Measurements from ENCODE around the gene TDRD9. TPM values are rescaled to one million over a fixed set of nuclear protein-coding genes. Genes with fewer than 3 reads are reported as not detected.

TDRD9 gene
- total and polyA plus RNA-seq, 2 of the 4 experiments (the other 2 are of a cell fraction): 0.07 to 0.18 TPM

DNA sequence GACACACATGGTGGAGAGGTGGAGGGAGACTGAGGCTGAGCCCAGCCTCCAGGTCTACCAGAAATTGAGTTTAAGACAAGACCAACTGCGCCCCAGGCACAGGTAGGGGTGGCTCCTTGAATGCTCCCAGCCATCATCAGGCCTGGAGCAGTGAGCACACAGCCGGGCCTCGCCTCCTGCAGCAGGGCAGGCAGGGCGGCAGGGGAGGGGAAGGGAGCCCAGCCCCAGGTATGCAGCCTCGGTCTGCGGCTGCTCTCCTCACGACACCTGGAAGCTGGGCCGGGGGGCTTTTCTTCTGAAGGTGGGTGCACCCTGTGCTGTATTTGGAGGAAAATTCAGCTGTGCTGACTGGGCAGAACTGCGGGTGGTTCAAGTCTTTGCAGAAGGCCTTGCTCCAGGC, 29.5 kb upstream of the TDRD9 start (continued):
- TF ChIP-seq MAZ (IDR thresholded peaks at IDR 0.05; ENCODE audit: borderline replicate concordance, low read depth, low read length) (no peak), USF2 (IDR thresholded peaks at IDR 0.05; ENCODE audit: low read depth, low read length) (no peak)

GRCh38 chr14:103899316-103899715, 28.9 kb upstream of the TDRD9 start:
- H3K79me1 ChIP-seq (ENCODE audit: low read depth in 1 of 2, low read length in 2 of 2): no peaks in the 10 kb centered on the region
- no peak overlapping the region for H3K27ac ChIP-seq (ENCODE audit: insufficient read depth, low read length)
- ATAC-seq (ENCODE audit: low read depth): no peak
- H2BK120ac ChIP-seq (ENCODE audit: low read depth, low read length): no peak overlapping the region
- dilution Hi-C loops (cut with HindIII; ENCODE audit: low sequenced_read_pairs, unreplicated experiment): no loop called here
- no peak overlapping the region for H3K4ac ChIP-seq (ENCODE audit: low read depth, low read length)
- H4K5ac ChIP-seq (ENCODE audit: low read depth, low read length): no peak overlapping the region
- ChIA-PET POLR2A (ENCODE audit: unreplicated experiment) (no interaction called here), CTCF (interaction anchor here (1.2 kb wide), 1 partner anchor 14 kb away, joined by 5 read pairs; no protein-coding TSS in a partner anchor)
- TF ChIP-seq RAD21 (IDR thresholded peaks at IDR 0.05; ENCODE audit: low read length) (no peak), ELK1 (IDR thresholded peaks at IDR 0.05; ENCODE audit: borderline replicate concordance, low read depth, low read length) (no peak), MAFK (IDR thresholded peaks at IDR 0.05; ENCODE audit: low read depth, low read length) (no peak), SMC3 (IDR thresholded peaks at IDR 0.05; ENCODE audit: low read depth, low read length) (no peak), POLR2A (IDR thresholded peaks at IDR 0.05; ENCODE audit: low read depth, low read length) (no peak), CTCF (conservative IDR thresholded peaks at IDR 0.05; ENCODE audit: low read depth, low read length) (no peak), RCOR1 (IDR thresholded peaks at IDR 0.05; ENCODE audit: insufficient replicate concordance, low read length) (no peak), CHD1 (IDR thresholded peaks at IDR 0.05; ENCODE audit: low read depth, low read length) (no peak), MXI1 (IDR thresholded peaks at IDR 0.05; ENCODE audit: borderline replicate concordance, low read depth, low read length) (no peak), BHLHE40 (IDR thresholded peaks at IDR 0.05; ENCODE audit: low read depth, low read length) (no peak), RFX5 (IDR thresholded peaks at IDR 0.05; ENCODE audit: low read depth, low read length) (no peak)
- no peak overlapping the region for H3K14ac ChIP-seq (replicated peaks; ENCODE audit: low read depth, low read length)
- BruUV-seq (replicated peaks): no TSS peak
- no peak overlapping the region for H3K4me2 ChIP-seq (ENCODE audit: low read depth, low read length)
- intact Hi-C loops (cut with micrococcal nuclease): no loop called here
- H2BK5ac ChIP-seq (ENCODE audit: low read depth, low read length, poor library complexity, severe bottlenecking): no peak overlapping the region
- no peak overlapping the region for H2BK20ac ChIP-seq (ENCODE audit: low read depth, low read length)
- no peak overlapping the region for H2BK15ac ChIP-seq (ENCODE audit: low read depth, low read length)
- H4K20me1 ChIP-seq (ENCODE audit: insufficient read depth, low read length): no peaks in the 10 kb centered on the region; the same call in 1 of the 2 replicates
- no peaks in the 10 kb centered on the region for H3K36me3 ChIP-seq (ENCODE audit: control insufficient read depth, insufficient read depth, low read length)
- no peak overlapping the region; the same call in 1 of the 2 replicates for H3K56ac ChIP-seq (ENCODE audit: extremely low read depth, insufficient read depth, low read length)
- H3K18ac ChIP-seq (ENCODE audit: low read depth, low read length): no peak overlapping the region
- H3K9ac ChIP-seq (ENCODE audit: low read depth, low read length): no peak overlapping the region
- in situ Hi-C loops (cut with MboI; ENCODE audit: low sequenced_read_pairs): no loop called here
- H2AFZ ChIP-seq (replicated peaks; ENCODE audit: low read length, poor library complexity): no peak overlapping the region
- H3K9me3 ChIP-seq (ENCODE audit: control insufficient read depth, insufficient read depth, low read length): 0 out of 2 replicates have a peak, but pooled peaks cover 2% of the 10 kb centered on the region
- 73% methylated on average over 5 of the region's 13 CpGs; no CpG with 5 or more reads in 1 of the 2 experiments for WGBS, 2 experiments (ENCODE audit: extremely low coverage in 2 of 2, insufficient read length in 1 of 2)
- peaks cover 2% of the 10 kb centered on the region for H3K27me3 ChIP-seq (ENCODE audit: control insufficient read depth, insufficient read depth, low read length)
- no peak overlapping the region for H2AK9ac ChIP-seq (replicated peaks; ENCODE audit: low read depth, low read length, poor library complexity)
- H3K23ac ChIP-seq (ENCODE audit: low read depth, low read length): no peak overlapping the region
- no peak overlapping the region for H4K8ac ChIP-seq (ENCODE audit: low read depth in 2 of 2, low read length in 2 of 2)
- H3K4me3 ChIP-seq (ENCODE audit: insufficient read depth, low read depth, low read length): no peak overlapping the region
- H2AK5ac ChIP-seq (ENCODE audit: low read depth, low read length): no peak overlapping the region
- H3K4me1 ChIP-seq (ENCODE audit: control insufficient read depth, insufficient read depth, low read length): no peaks in the 10 kb centered on the region
- H3K9me1 ChIP-seq (ENCODE audit: insufficient read depth, low read length): no peaks in the 10 kb centered on the region
- DNase-seq: no peak
- no peak overlapping the region for H4K91ac ChIP-seq (ENCODE audit: insufficient read depth, low read depth, low read length)

Measured in IMR-90 (cell line).